ENCODE results near the gene SLIT3.

Gene SLIT3

GRCh38 chr5:169183576-169183975 is 117.4 kb downstream of the SLIT3 start:
- Histone ChIP-seq H3K79me2 (ENCODE audit: control insufficient read depth, low read length) (no peaks in the 10 kb centered on the region), H3K27me3 (ENCODE audit: control insufficient read depth, low read length) (peaks cover 4% of the 10 kb centered on the region; the same call in 1 of the 2 replicates), H3K36me3 (ENCODE audit: control insufficient read depth, low read length) (no peaks in the 10 kb centered on the region), H3K9me3 (ENCODE audit: control insufficient read depth, insufficient read depth, low read length) (no peaks in the 10 kb centered on the region), H4K20me1 (ENCODE audit: control insufficient read depth, insufficient read depth, low read depth, low read length) (no peaks in the 10 kb centered on the region), H3K4me1 (ENCODE audit: control insufficient read depth, low read length) (no peaks in the 10 kb centered on the region), H3K4me2 (ENCODE audit: low read length) (no peak overlapping the region), H3F3A (ENCODE audit: control insufficient read depth, insufficient read depth) (no peaks in the 10 kb centered on the region), H3K4me3 (ENCODE audit: low read length) (no peak overlapping the region), H3K9me2 (replicated peaks; ENCODE audit: control insufficient read depth, low read length) (no peaks in the 10 kb centered on the region), H3K27ac (ENCODE audit: low read depth, low read length) (no peak overlapping the region)
- TF ChIP-seq CTCF (IDR thresholded peaks at IDR 0.05; ENCODE audit: low read depth, low read length, poor library complexity, severe bottlenecking) = no peak
- no peak for TF ChIP-seq EZH2phosphoT487 (IDR thresholded peaks at IDR 0.05; ENCODE audit: borderline replicate concordance, low read length)

GRCh38 chr5:169182797-169183196 is 118.1 kb downstream of the SLIT3 start:
- H3K4me3 ChIP-seq (ENCODE audit: low read length) = no peak overlapping the region
- H3F3A ChIP-seq (ENCODE audit: control insufficient read depth, insufficient read depth) = no peaks in the 10 kb centered on the region
- TF ChIP-seq EZH2phosphoT487 (IDR thresholded peaks at IDR 0.05; ENCODE audit: borderline replicate concordance, low read length) = no peak
- TF ChIP-seq CTCF (IDR thresholded peaks at IDR 0.05; ENCODE audit: low read depth, low read length, poor library complexity, severe bottlenecking) = no peak
- no peaks in the 10 kb centered on the region for H3K79me2 ChIP-seq (ENCODE audit: control insufficient read depth, low read length)
- H3K36me3 ChIP-seq (ENCODE audit: control insufficient read depth, low read length) = no peaks in the 10 kb centered on the region
- H3K27me3 ChIP-seq (ENCODE audit: control insufficient read depth, low read length) = peaks cover 4% of the 10 kb centered on the region; the same call in 1 of the 2 replicates
- no peaks in the 10 kb centered on the region for H3K4me1 ChIP-seq (ENCODE audit: control insufficient read depth, low read length)
- H4K20me1 ChIP-seq (ENCODE audit: control insufficient read depth, insufficient read depth, low read depth, low read length) = no peaks in the 10 kb centered on the region
- H3K4me2 ChIP-seq (ENCODE audit: low read length) = no peak overlapping the region
- H3K27ac ChIP-seq (ENCODE audit: low read depth, low read length) = no peak overlapping the region
- H3K9me2 ChIP-seq (replicated peaks; ENCODE audit: control insufficient read depth, low read length) = no peaks in the 10 kb centered on the region
- H3K9me3 ChIP-seq (ENCODE audit: control insufficient read depth, insufficient read depth, low read length) = no peaks in the 10 kb centered on the region

- Histone ChIP-seq H3K79me2 (ENCODE audit: control insufficient read depth, low read length) (no peaks in the 10 kb centered on the region), H3K4me1 (ENCODE audit: control insufficient read depth, low read length) (no peaks in the 10 kb centered on the region), H4K20me1 (ENCODE audit: control insufficient read depth, insufficient read depth, low read depth, low read length) (no peaks in the 10 kb centered on the region), H3K36me3 (ENCODE audit: control insufficient read depth, low read length) (no peaks in the 10 kb centered on the region), H3K4me3 (ENCODE audit: low read length) (no peak overlapping the region), H3K9me2 (replicated peaks; ENCODE audit: control insufficient read depth, low read length) (no peaks in the 10 kb centered on the region), H3K27ac (ENCODE audit: low read depth, low read length) (no peak overlapping the region), H3K9me3 (ENCODE audit: control insufficient read depth, insufficient read depth, low read length) (no peaks in the 10 kb centered on the region), H3K4me2 (ENCODE audit: low read length) (no peak overlapping the region), H3K27me3 (ENCODE audit: control insufficient read depth, low read length) (peaks cover 4% of the 10 kb centered on the region; the same call in 1 of the 2 replicates), H3F3A (ENCODE audit: control insufficient read depth, insufficient read depth) (no peaks in the 10 kb centered on the region)
- no peak for TF ChIP-seq CTCF (IDR thresholded peaks at IDR 0.05; ENCODE audit: low read depth, low read length, poor library complexity, severe bottlenecking)
- no peak for TF ChIP-seq EZH2phosphoT487 (IDR thresholded peaks at IDR 0.05; ENCODE audit: borderline replicate concordance, low read length)
Observed at GRCh38 chr5:169181814-169182213, 119.1 kb downstream of the SLIT3 start.

All from DOHH2 (cell line).